Mononuclear cell (primary cell): Measurements from ENCODE around the gene C1orf53. TPM values are rescaled to one million over a fixed set of nuclear protein-coding genes. Genes with fewer than 3 reads are reported as not detected.
"Not testable (repeated sequence)": the region's sequence is repeated elsewhere in the genome, so short reads cannot be mapped to it uniquely, and the experiment has no call there.

Experiments
- H3K27me3 ChIP-seq: 2 replicates; pipeline ENCODE4 v1.6.0; 2011; ENCODE audit warnings: low read length, control low read depth; ENCODE audit not compliant: insufficient read depth
- H3K4me1 ChIP-seq: 2 replicates; pipeline ENCODE4 v1.5.1; 2011; ENCODE audit warnings: mild to moderate bottlenecking, low read length, control low read depth; ENCODE audit not compliant: insufficient read depth
- H3K4me3 ChIP-seq: 2 replicates; pipeline ENCODE4 v1.5.1; 2011; ENCODE audit warnings: mild to moderate bottlenecking, low read length, moderate library complexity
- H3K9me3 ChIP-seq: 2 replicates; pipeline ENCODE4 v1.5.1; 2011; ENCODE audit warnings: low read depth, mild to moderate bottlenecking, control low read depth, low read length
- total RNA-seq: library from RNA; depleted of rRNA; stranded (reverse); fragments of >200 nt; gene quantifications from one replicate; pipeline ENCODE4 v1.2.3, GENCODE V29; 2012

The C1orf53 gene
- total RNA-seq, 1 donor: not detected

DNA sequence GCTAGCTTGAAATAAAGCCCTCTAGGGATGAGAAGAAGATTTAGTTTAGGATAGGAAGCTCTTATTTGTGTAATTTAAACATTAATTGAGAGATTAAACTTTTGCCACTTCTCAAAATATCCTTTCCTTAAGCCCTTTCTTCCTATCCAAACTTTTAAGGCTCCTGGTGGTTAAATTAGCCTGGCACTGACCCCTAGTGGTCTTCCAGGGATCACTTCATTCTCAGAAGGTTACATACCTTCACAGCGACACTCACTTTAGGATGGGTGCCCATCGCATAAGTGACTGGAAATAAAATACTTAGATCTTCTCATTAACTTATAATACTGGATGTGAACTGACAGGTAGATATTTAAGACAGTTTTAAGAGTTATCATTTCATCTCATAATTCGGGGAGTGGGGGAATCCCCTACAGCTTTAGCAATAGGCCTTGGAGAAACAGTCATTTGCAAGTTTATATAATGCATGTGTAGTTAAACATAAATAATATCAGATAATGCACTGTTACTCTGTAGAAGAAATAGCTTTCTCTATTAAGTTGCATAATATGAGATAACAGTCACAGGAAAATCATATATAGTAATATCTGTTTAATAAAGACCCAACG, 22.2 kb downstream of the C1orf53 start:
- Histone ChIP-seq H3K9me3 (no peaks in the 10 kb centered on the region), H3K4me3 (no peak overlapping the region), H3K27me3 (peaks cover 91% of the 10 kb centered on the region), H3K4me1 (peaks cover 20% of the 10 kb centered on the region)

DNA sequence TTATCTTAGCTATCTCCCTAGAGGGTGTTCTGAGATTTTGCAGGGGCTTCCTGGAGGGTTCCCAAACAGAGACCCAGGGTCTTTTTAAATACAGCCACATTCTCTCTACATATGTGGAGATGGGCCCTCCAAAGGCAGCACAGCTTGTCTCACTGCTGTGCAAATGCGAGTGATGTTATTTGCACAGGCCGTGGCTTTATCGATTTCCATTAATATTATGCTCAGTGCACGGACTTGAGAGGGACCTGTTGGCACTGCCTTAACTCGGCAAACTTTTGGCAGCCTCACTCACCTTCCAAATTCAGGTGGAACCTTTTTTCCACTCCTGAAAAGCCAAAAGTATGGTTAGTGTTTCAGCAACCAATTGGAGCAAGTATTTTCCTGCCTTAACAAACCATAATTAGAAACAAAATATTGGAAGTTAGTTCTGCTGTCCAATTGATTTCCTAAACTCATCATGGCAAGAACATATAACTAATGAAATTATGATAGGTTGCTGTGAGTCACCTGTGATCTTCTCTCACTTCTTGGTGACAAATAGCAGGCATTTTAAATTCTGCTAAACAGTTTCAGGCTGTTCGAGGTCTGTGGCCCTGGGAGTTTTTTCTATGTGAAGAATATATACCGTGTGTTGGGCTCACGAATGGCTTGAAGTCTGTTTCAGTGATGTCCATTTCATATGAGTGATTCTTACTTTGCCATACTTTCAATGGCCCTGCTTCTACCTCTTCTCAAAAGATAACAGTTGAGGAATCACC, 25.7 kb downstream of the C1orf53 start:
- no peak overlapping the region for H3K4me3 ChIP-seq
- peaks cover 85% of the 10 kb centered on the region for H3K27me3 ChIP-seq
- H3K4me1 ChIP-seq: peaks cover 3% of the 10 kb centered on the region
- H3K9me3 ChIP-seq: no peaks in the 10 kb centered on the region

- no peaks in the 10 kb centered on the region for H3K9me3 ChIP-seq
- peaks cover 85% of the 10 kb centered on the region for H3K27me3 ChIP-seq
- H3K4me3 ChIP-seq: no peak overlapping the region
- H3K4me1 ChIP-seq: peaks cover 3% of the 10 kb centered on the region
Observed at GRCh38 chr1:197928849-197929336, 26.5 kb downstream of the C1orf53 start.

- Histone ChIP-seq H3K9me3 (no peaks in the 10 kb centered on the region), H3K4me3 (no peak overlapping the region), H3K4me1 (peaks cover 3% of the 10 kb centered on the region), H3K27me3 (peaks cover 65% of the 10 kb centered on the region)
Observed at GRCh38 chr1:197933016-197933415, 30.6 kb downstream of the C1orf53 start.

- Histone ChIP-seq H3K27me3 (peaks cover 59% of the 10 kb centered on the region), H3K9me3 (no peaks in the 10 kb centered on the region), H3K4me3 (no peak overlapping the region)
Observed at GRCh38 chr1:197933647-197934046, 31.2 kb downstream of the C1orf53 start.

DNA sequence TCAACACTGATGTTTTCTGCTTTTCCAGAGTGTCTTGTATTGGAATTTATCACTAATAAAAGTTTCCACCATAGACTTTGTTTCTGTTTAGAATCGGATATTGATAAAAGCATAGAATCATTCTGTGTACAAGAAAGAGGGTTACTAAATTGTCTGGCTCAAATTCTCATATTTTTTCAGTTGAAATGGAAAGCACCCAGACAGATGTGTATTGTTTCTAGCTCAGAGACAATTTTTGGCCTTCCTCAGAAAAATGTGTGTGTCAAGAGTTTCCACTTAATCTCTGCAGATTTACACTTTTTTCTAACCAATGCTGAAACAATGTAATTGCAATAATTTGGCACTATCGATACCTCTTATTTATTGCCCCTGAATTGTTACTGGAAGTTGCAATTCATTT, 35.0 kb downstream of the C1orf53 start:
- peaks cover 21% of the 10 kb centered on the region for H3K27me3 ChIP-seq
- no peaks in the 10 kb centered on the region for H3K4me1 ChIP-seq
- no peak overlapping the region for H3K4me3 ChIP-seq
- no peaks in the 10 kb centered on the region for H3K9me3 ChIP-seq

More at GRCh38 chr1:197933647-197934046, 31.2 kb downstream of the C1orf53 start:
- peaks cover 3% of the 10 kb centered on the region for H3K4me1 ChIP-seq

GRCh38 chr1:197937892-197938291, 35.5 kb downstream of the C1orf53 start:
- Histone ChIP-seq H3K4me1 (no peaks in the 10 kb centered on the region), H3K27me3 (peaks cover 21% of the 10 kb centered on the region), H3K9me3 (no peaks in the 10 kb centered on the region), H3K4me3 (no peak overlapping the region)

DNA sequence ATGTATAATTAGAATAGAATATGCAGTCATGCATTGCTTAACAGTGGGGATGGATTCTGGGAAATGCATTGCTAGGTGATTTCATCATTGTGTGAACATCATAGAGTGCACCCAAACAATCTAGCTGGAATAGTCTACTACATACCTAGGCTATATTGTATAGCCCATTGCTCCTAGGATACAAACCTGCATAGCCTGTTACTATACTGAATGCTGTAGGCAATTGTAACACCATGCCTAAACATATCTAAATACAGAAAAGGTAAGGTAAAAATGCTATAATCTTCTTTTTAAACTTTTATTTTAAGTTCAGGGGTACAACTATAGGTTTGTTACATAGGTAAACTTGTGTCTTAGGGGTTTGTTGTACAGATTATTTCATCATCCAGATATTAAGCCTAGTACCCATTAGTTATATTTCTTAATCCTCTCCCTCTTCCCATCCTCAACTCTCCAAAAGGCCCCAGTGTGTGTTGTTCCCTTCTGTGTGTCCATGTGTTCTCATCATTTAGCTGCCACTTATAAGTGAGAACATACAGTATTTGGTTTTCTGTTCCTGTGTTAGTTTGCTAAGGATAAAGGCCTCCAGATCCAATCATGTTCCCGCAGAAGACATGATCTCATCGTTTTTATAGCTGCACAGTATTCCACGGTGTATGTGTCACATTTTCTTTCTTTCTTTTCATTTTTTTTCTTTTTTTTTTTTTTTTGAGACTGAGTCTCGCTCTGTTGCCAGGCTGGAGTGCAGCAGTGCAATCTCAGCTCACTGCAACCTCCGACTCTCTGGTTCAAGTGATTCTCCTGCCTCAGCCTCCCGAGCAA, 36.9 kb downstream of the C1orf53 start:
- not testable (repeated sequence) for H3K9me3 ChIP-seq, H3K27me3 ChIP-seq, H3K4me3 ChIP-seq, H3K4me1 ChIP-seq

DNA sequence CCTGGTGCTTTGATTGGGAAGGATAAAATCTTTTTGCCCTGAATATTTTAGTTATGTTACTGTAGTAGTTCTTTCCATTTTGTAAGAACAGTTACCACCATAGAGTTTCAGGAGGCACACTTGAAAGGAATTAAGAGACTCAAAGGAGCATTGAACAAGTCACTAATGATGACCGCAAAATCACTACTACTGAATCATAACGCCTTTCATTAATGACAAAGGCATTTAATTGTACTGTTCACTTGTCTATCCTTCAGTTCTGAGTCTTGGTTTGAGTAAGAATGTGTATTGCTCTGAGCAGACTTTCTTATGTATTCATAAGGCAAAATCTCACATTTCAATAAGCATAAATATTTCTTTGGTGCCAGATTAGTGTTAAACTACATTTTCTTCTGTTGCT, 39.6 kb downstream of the C1orf53 start:
- no peak overlapping the region for H3K4me3 ChIP-seq
- H3K27me3 ChIP-seq: no peaks in the 10 kb centered on the region
- H3K4me1 ChIP-seq: no peaks in the 10 kb centered on the region

GRCh38 chr1:197944485-197944884, 42.1 kb downstream of the C1orf53 start:
- Histone ChIP-seq H3K27me3 (no peaks in the 10 kb centered on the region), H3K9me3 (no peaks in the 10 kb centered on the region), H3K4me3 (no peak overlapping the region), H3K4me1 (peaks cover 8% of the 10 kb centered on the region)

More for the DNA sequence above, 39.6 kb downstream of the C1orf53 start:
- H3K9me3 ChIP-seq: no peaks in the 10 kb centered on the region

- H3K9me3 ChIP-seq: no peaks in the 10 kb centered on the region
- H3K27me3 ChIP-seq: no peaks in the 10 kb centered on the region
- H3K4me1 ChIP-seq: peaks cover 14% of the 10 kb centered on the region
- H3K4me3 ChIP-seq: no peak overlapping the region
Observed at GRCh38 chr1:197948926-197949899, 46.8 kb downstream of the C1orf53 start.

DNA sequence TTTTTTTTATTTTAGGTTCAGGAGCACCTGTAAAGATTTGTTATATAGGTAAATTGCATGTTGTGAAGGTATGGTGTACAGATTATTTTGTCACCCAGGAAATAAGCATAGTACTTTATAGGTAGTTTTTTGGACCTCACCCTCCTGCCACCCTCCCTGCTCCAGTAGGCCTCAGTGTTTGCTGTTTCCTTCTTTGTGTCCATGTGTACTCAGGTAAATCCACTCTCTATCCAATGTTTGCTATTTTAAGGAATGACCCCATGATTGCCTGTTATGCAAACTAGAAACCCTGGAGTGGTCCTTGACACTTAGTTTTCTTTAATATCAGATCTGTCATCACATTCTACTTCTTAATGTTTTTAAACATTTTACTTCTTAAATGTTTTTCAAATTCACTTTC, 48.7 kb downstream of the C1orf53 start:
- Histone ChIP-seq H3K27me3 (no peaks in the 10 kb centered on the region), H3K4me3 (no peak overlapping the region), H3K4me1 (peaks cover 14% of the 10 kb centered on the region), H3K9me3 (no peaks in the 10 kb centered on the region)

DNA sequence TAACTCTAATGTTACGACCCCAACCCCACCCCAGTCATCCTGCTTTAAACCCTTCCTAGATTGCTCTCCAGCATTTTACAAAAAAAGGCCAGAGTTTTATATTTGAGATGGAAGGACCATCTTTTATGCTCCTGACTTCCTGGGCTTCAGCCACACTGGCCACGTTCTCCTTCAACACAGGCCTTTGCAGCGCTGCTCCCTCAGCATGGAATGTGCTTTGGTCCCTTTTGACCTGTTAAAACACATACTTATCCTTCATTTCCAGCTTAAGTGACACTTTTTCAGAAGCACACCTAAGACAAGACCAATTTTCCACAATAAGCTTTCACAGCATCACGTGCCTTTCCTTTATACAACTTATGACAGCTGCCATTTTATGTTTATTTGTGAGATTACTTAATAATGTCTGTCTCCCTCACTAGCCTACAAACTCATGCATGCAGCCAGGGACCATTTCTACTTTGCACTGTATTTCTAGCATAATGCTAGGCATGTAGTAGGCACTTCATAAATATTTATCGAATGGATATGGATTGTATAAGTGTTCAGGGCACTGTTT, 49.3 kb downstream of the C1orf53 start:
- Histone ChIP-seq H3K4me1 (peaks cover 14% of the 10 kb centered on the region), H3K9me3 (no peaks in the 10 kb centered on the region), H3K4me3 (no peak overlapping the region), H3K27me3 (no peaks in the 10 kb centered on the region)

- not testable (repeated sequence) for H3K27me3 ChIP-seq, H3K9me3 ChIP-seq, H3K4me3 ChIP-seq
- peaks cover 12% of the 10 kb centered on the region for H3K4me1 ChIP-seq
Observed at GRCh38 chr1:197953472-197953871, 51.0 kb downstream of the C1orf53 start.
